Muscle layer of colon (tissue), 2 donors: ENCODE measurements around the gene ZNF410.

ENCODE experiments used
- H3K27ac ChIP-seq: one replicate; pipeline ENCODE4 v1.7.0; 2013; ENCODE audit warnings: low read depth, mild to moderate bottlenecking, low read length, moderate library complexity
- H3K27me3 ChIP-seq, 2 donors: one replicate each; pipeline ENCODE4 v1.7.0; 2013; ENCODE audit warnings: low read length in 2 of 2, mild to moderate bottlenecking in 2 of 2; ENCODE audit not compliant: insufficient read depth in 2 of 2, control insufficient read depth in 1 of 2
- H3K36me3 ChIP-seq: one replicate; pipeline ENCODE4 v1.7.0; 2013; ENCODE audit warnings: mild to moderate bottlenecking, low read length; ENCODE audit not compliant: insufficient read depth
- H3K4me1 ChIP-seq: one replicate; pipeline ENCODE4 v1.7.0; 2013; ENCODE audit warnings: mild to moderate bottlenecking, low read length; ENCODE audit not compliant: insufficient read depth
- H3K4me3 ChIP-seq, 2 donors: one replicate each; pipeline ENCODE4 v1.7.0; 2013; ENCODE audit warnings: low read length in 2 of 2, low read depth in 1 of 2, mild to moderate bottlenecking in 1 of 2, moderate library complexity in 1 of 2
- H3K9ac ChIP-seq: one replicate; pipeline ENCODE4 v1.7.0; 2013; ENCODE audit warnings: low read length
- H3K9me3 ChIP-seq: one replicate; pipeline ENCODE4 v1.7.0; 2013; ENCODE audit warnings: mild to moderate bottlenecking, low read length
- donor health status: abdominal sarcoma.
- donor health status: Adenocarcinoma of cecum.

The ZNF410 gene

GRCh38 chr14:73935666-73936065 is 49.0 kb downstream of the ZNF410 start:
- peaks cover 76% of the 10 kb centered on the region for H3K36me3 ChIP-seq
- H3K9me3 ChIP-seq, result no peaks in the 10 kb centered on the region
- H3K27me3 ChIP-seq, result no peaks in the 10 kb centered on the region
- H3K4me3 ChIP-seq, result no peak overlapping the region
- no peak overlapping the region for H3K9ac ChIP-seq
- H3K4me1 ChIP-seq, result no peaks in the 10 kb centered on the region
- H3K27ac ChIP-seq, result no peak overlapping the region

GRCh38 chr14:73936548-73936947 is 49.9 kb downstream of the ZNF410 start:
- no peak overlapping the region for H3K27ac ChIP-seq
- H3K4me3 ChIP-seq, result no peak overlapping the region
- no peaks in the 10 kb centered on the region for H3K9me3 ChIP-seq
- peaks cover 71% of the 10 kb centered on the region for H3K36me3 ChIP-seq
- no peaks in the 10 kb centered on the region for H3K27me3 ChIP-seq
- H3K4me1 ChIP-seq, result no peaks in the 10 kb centered on the region
- H3K9ac ChIP-seq, result no peak overlapping the region

GRCh38 chr14:73937012-73937411 is 50.4 kb downstream of the ZNF410 start:
- Histone ChIP-seq H3K9ac (no peak overlapping the region), H3K4me1 (no peaks in the 10 kb centered on the region), H3K36me3 (peaks cover 66% of the 10 kb centered on the region), H3K27ac (no peak overlapping the region), H3K27me3 (no peaks in the 10 kb centered on the region), H3K9me3 (no peaks in the 10 kb centered on the region), H3K4me3 (no peak overlapping the region)

- no peaks in the 10 kb centered on the region for H3K27me3 ChIP-seq
- no peaks in the 10 kb centered on the region for H3K9me3 ChIP-seq
- H3K4me3 ChIP-seq, result no peak overlapping the region
- H3K27ac ChIP-seq, result no peak overlapping the region
- H3K9ac ChIP-seq, result no peak overlapping the region
- peaks cover 7% of the 10 kb centered on the region for H3K4me1 ChIP-seq
- H3K36me3 ChIP-seq, result peaks cover 46% of the 10 kb centered on the region
Measured at GRCh38 chr14:73942180-73942579, 55.5 kb downstream of the ZNF410 start.

- H3K27ac ChIP-seq, result no peak overlapping the region
- peaks cover 37% of the 10 kb centered on the region for H3K36me3 ChIP-seq
- no peak overlapping the region for H3K4me3 ChIP-seq
- no peak overlapping the region for H3K9ac ChIP-seq
- no peaks in the 10 kb centered on the region for H3K9me3 ChIP-seq
- no peaks in the 10 kb centered on the region for H3K27me3 ChIP-seq
- H3K4me1 ChIP-seq, result peaks cover 7% of the 10 kb centered on the region
Measured at GRCh38 chr14:73943083-73943482, 56.4 kb downstream of the ZNF410 start.

- Histone ChIP-seq H3K27me3 (no peaks in the 10 kb centered on the region), H3K27ac (no peak overlapping the region), H3K4me3 (no peak overlapping the region), H3K36me3 (peaks cover 31% of the 10 kb centered on the region), H3K9ac (no peak overlapping the region), H3K4me1 (peaks cover 7% of the 10 kb centered on the region), H3K9me3 (no peaks in the 10 kb centered on the region)
Measured at GRCh38 chr14:73944432-73945158, 57.9 kb downstream of the ZNF410 start.

- H3K36me3 ChIP-seq, result peaks cover 25% of the 10 kb centered on the region
- H3K9me3 ChIP-seq, result no peaks in the 10 kb centered on the region
- H3K27ac ChIP-seq, result no peak overlapping the region
Measured at GRCh38 chr14:73945159-73945670, 58.6 kb downstream of the ZNF410 start.

GRCh38 chr14:73949752-73950734 is 63.4 kb downstream of the ZNF410 start, which contains the start of the genes COQ6 and FAM161B:
Gene COQ6, plus strand, starts transcription at chr14:73950302. Its CDS starts 31 bp downstream, at chr14:73950333.
Gene FAM161B, minus strand, starts transcription at chr14:73950094. Its CDS starts 68 bp downstream, at chr14:73950026.
- peaks cover 19% of the 10 kb centered on the region for H3K36me3 ChIP-seq

More at GRCh38 chr14:73945159-73945670, 58.6 kb downstream of the ZNF410 start:
- Histone ChIP-seq H3K27me3 (no peaks in the 10 kb centered on the region), H3K4me3 (no peak overlapping the region), H3K4me1 (peaks cover 7% of the 10 kb centered on the region), H3K9ac (no peak overlapping the region)

GRCh38 chr14:73953731-73954130 is 67.1 kb downstream of the ZNF410 start:
- Histone ChIP-seq H3K9me3 (no peaks in the 10 kb centered on the region), H3K36me3 (peaks cover 35% of the 10 kb centered on the region), H3K27me3 (no peaks in the 10 kb centered on the region), H3K4me3 (no peak overlapping the region), H3K4me1 (peaks cover 8% of the 10 kb centered on the region), H3K9ac (no peak overlapping the region), H3K27ac (no peak overlapping the region)

More at GRCh38 chr14:73949752-73950734, 63.4 kb downstream of the ZNF410 start, which contains the start of the genes COQ6 and FAM161B:
- peaks cover 8% of the 10 kb centered on the region for H3K4me1 ChIP-seq
- H3K9ac ChIP-seq, result peak within 1 kb of the TSS; percentile 66
- peak within 1 kb of the TSS; percentile 78 for H3K27ac ChIP-seq
- H3K27me3 ChIP-seq, result no peaks in the 10 kb centered on the region
- peak within 1 kb of the TSS; percentile 54 to 89 for H3K4me3 ChIP-seq
- H3K9me3 ChIP-seq, result no peaks in the 10 kb centered on the region

GRCh38 chr14:73955674-73956073 is 69.0 kb downstream of the ZNF410 start:
- peaks cover 54% of the 10 kb centered on the region for H3K36me3 ChIP-seq
- no peaks in the 10 kb centered on the region for H3K27me3 ChIP-seq

GRCh38 chr14:73958591-73958990 is 71.9 kb downstream of the ZNF410 start:
- no peak overlapping the region for H3K4me3 ChIP-seq
- H3K9me3 ChIP-seq, result no peaks in the 10 kb centered on the region
- no peak overlapping the region for H3K27ac ChIP-seq
- peaks cover 65% of the 10 kb centered on the region for H3K36me3 ChIP-seq
- no peaks in the 10 kb centered on the region for H3K4me1 ChIP-seq
- no peak overlapping the region for H3K9ac ChIP-seq
- H3K27me3 ChIP-seq, result no peaks in the 10 kb centered on the region

More at GRCh38 chr14:73955674-73956073, 69.0 kb downstream of the ZNF410 start:
- Histone ChIP-seq H3K27ac (no peak overlapping the region), H3K9me3 (no peaks in the 10 kb centered on the region), H3K4me3 (no peak overlapping the region), H3K4me1 (peaks cover 7% of the 10 kb centered on the region), H3K9ac (no peak overlapping the region)
